PFSK-1 (cell line): Measurements from ENCODE around the gene NRG3.

Source experiments
- FOXP2 ChIP-seq: optimal IDR thresholded peaks from 2 replicates; pipeline ENCODE3; 2011; ENCODE audit warnings: borderline replicate concordance, control low read depth, inconsistent platforms; ENCODE audit not compliant: insufficient read depth; ENCODE audit errors: extremely low read length, extremely low read depth
- POLR2AphosphoS5 ChIP-seq: IDR thresholded peaks from 2 replicates; pipeline ENCODE4 v1.6.1; 2012; ENCODE audit warnings: low read depth, mild to moderate bottlenecking, control low read depth, low read length, moderate library complexity
- REST ChIP-seq, 2 experiments: IDR thresholded peaks; 2 replicates each; pipeline versions ENCODE4 v1.6.1 to v1.8.0; 2011 to 2012; ENCODE audit warnings: low read depth in 2 of 2, low read length in 2 of 2, control low read depth in 1 of 2, inconsistent platforms in 1 of 2, mild to moderate bottlenecking in 1 of 2, moderate library complexity in 1 of 2; ENCODE audit not compliant: insufficient read depth in 1 of 2
- SIN3A ChIP-seq: IDR thresholded peaks from 2 replicates; pipeline ENCODE4 v1.6.1; 2012; ENCODE audit warnings: mild to moderate bottlenecking, low read length, moderate library complexity, borderline replicate concordance; ENCODE audit not compliant: insufficient read depth
- TAF1 ChIP-seq: IDR thresholded peaks from 2 replicates; pipeline ENCODE4 v1.6.1; 2012; ENCODE audit warnings: low read length, control low read depth, borderline replicate concordance; ENCODE audit not compliant: insufficient read depth

Gene NRG3

GRCh38 chr10:82084496-82084895, 209.5 kb downstream of the NRG3 start:
- TF ChIP-seq FOXP2 = no peak

- TF ChIP-seq REST (IDR thresholded peaks at IDR 0.05; ENCODE audit: insufficient read depth in 1 of 2, low read depth in 2 of 2, low read length in 2 of 2) (no peak), FOXP2 (no peak)
Observed at GRCh38 chr10:82084904-82085303, 209.9 kb downstream of the NRG3 start.

GRCh38 chr10:82089327-82089726, 214.3 kb downstream of the NRG3 start:
- TF ChIP-seq REST (IDR thresholded peaks at IDR 0.05; ENCODE audit: insufficient read depth in 1 of 2, low read depth in 2 of 2, low read length in 2 of 2) = no peak
- TF ChIP-seq SIN3A = no peak
- TF ChIP-seq POLR2AphosphoS5 = no peak

- TF ChIP-seq SIN3A (no peak), POLR2AphosphoS5 (no peak), TAF1 (no peak), FOXP2 (no peak), REST (IDR thresholded peaks at IDR 0.05; ENCODE audit: insufficient read depth in 1 of 2, low read depth in 2 of 2, low read length in 2 of 2) (no peak)
Observed at GRCh38 chr10:82091413-82091812, 216.4 kb downstream of the NRG3 start.

GRCh38 chr10:82092111-82092510, 217.1 kb downstream of the NRG3 start:
- no peak for TF ChIP-seq REST (IDR thresholded peaks at IDR 0.05; ENCODE audit: insufficient read depth in 1 of 2, low read depth in 2 of 2, low read length in 2 of 2)
- TF ChIP-seq FOXP2 = no peak
- TF ChIP-seq TAF1 = no peak
- TF ChIP-seq SIN3A = no peak
- TF ChIP-seq POLR2AphosphoS5 = no peak

- TF ChIP-seq SIN3A = no peak
- TF ChIP-seq POLR2AphosphoS5 = no peak
- TF ChIP-seq FOXP2 = no peak
- TF ChIP-seq TAF1 = no peak
- TF ChIP-seq REST (IDR thresholded peaks at IDR 0.05; ENCODE audit: insufficient read depth in 1 of 2, low read depth in 2 of 2, low read length in 2 of 2) = no peak
Observed at GRCh38 chr10:82124713-82125112, 249.7 kb downstream of the NRG3 start.
